Transverse colon (tissue), 4 donors: ENCODE data around the gene OR1G1. TPM values are rescaled to one million over a fixed set of nuclear protein-coding genes. Genes with fewer than 3 reads are reported as not detected.
"Not testable (repeated sequence)": the region's sequence is repeated elsewhere in the genome, so short reads cannot be mapped to it uniquely, and the experiment has no call there.

Source experiments
- DNase-seq: peaks from one replicate; pipeline ENCODE4 v3.0.0-alpha.2; 2019
- H3K27ac ChIP-seq, 4 donors: fragments of 200-600 bp; sonication (generic); 2 replicates each; pipeline ENCODE4 v1.5.1; 2016 to 2018; ENCODE audit warnings: inconsistent platforms in 4 of 4
- H3K27me3 ChIP-seq: fragments of 200-600 bp; sonication (generic); 2 replicates; pipeline ENCODE4 v1.5.1; 2017; ENCODE audit warnings: inconsistent platforms
- H3K36me3 ChIP-seq, 4 donors: fragments of 200-600 bp; sonication (generic); 2 replicates each; pipeline ENCODE4 v1.5.1; 2017 to 2019; ENCODE audit warnings: inconsistent platforms in 4 of 4
- H3K4me1 ChIP-seq, 4 donors: fragments of 200-600 bp; sonication (generic); 2 replicates each; pipeline ENCODE4 v1.5.1; 2017 to 2020; ENCODE audit warnings: inconsistent platforms in 4 of 4
- H3K4me3 ChIP-seq, 4 donors: fragments of 200-600 bp; sonication (generic); 1 replicate in 1 of 4; 2 replicates in 3 of 4; pipeline versions ENCODE4 v1.5.1 to v1.6.1; 2017 to 2019; ENCODE audit warnings: inconsistent platforms in 4 of 4
- H3K9me3 ChIP-seq, 2 donors: fragments of 200-600 bp; sonication (generic); 2 replicates each; pipeline ENCODE4 v1.5.1; 2017 to 2019; ENCODE audit warnings: inconsistent platforms in 2 of 2
- CTCF ChIP-seq, 5 experiments: fragments of 200-600 bp in 3 of 5; fragments of 450-650 bp in 2 of 5; sonication (generic) in 3 of 5; IDR thresholded peaks; 1 replicate in 2 of 5; 2 replicates in 3 of 5; pipeline ENCODE4 v1.5.1; 2016 to 2017; ENCODE audit warnings: antibody characterized with exemption in 5 of 5, inconsistent platforms in 3 of 5, mild to moderate bottlenecking in 2 of 5, moderate library complexity in 1 of 5
- EP300 ChIP-seq: sonication (generic); formaldehyde crosslinking; IDR thresholded peaks from one replicate; pipeline ENCODE4 v1.6.1; 2017; ENCODE audit warnings: antibody characterized with exemption, low read depth
- POLR2A ChIP-seq: fragments of 450-650 bp; IDR thresholded peaks from one replicate; pipeline ENCODE4 v1.6.1; 2016; ENCODE audit warnings: antibody characterized with exemption, mild to moderate bottlenecking, moderate library complexity
- POLR2AphosphoS5 ChIP-seq, 3 donors: sonication (generic); formaldehyde crosslinking; IDR thresholded peaks; one replicate each; pipeline ENCODE4 v1.6.1; 2016; ENCODE audit warnings: antibody characterized with exemption in 3 of 3
- WGBS, 2 donors: methylation state at CpG; one replicate each; pipeline ENCODE4 v1.1.5; 2018; ENCODE audit warnings: low coverage in 1 of 2; 5-methylcytosine and 5-hydroxymethylcytosine counted together
- in situ Hi-C, 4 donors: fragments of 200-750 bp; cut with MboI; loops; one replicate each; pipeline versions ENCODE4 v1.15.0 to v1.15.1; 2017; ENCODE audit warnings: low sequenced_read_pairs in 3 of 4, low pct_ligation_motif_present in 1 of 4, low pct_unique_long_range_greater_than_20kb in 1 of 4
- intact Hi-C: fragments of 100-400 bp; cut with DNase I; formaldehyde crosslinking; loops from one replicate; pipeline ENCODE4 v1.15.1; 2023; ENCODE audit warnings: low total_unique reads
- total RNA-seq, 4 donors: library from RNA; depleted of rRNA; stranded (reverse); fragments of >200 nt; gene quantifications; one replicate each; pipeline ENCODE4 v1.1.0, GENCODE V29; 2016

The OR1G1 gene
- not detected for total RNA-seq

GRCh38 chr17:3127451-3127850 lies at the start of gene OR1G1:
TSS of gene OR1G1 (minus strand) at chr17:3127551. CDS start at chr17:3127551, 0 bp downstream.
- TF ChIP-seq EP300 (no peak), POLR2AphosphoS5 (IDR thresholded peaks at IDR 0.05) (no peak), CTCF (IDR thresholded peaks at IDR 0.05) (no peak), POLR2A (no peak)
- no peak for DNase-seq
- H3K4me1 ChIP-seq: no peaks in the 10 kb centered on the region
- WGBS, 2 donors: 75% methylated on average over 2 of the region's 2 CpGs; no CpG with 5 or more reads in 1 of the 2 donors
- H3K27ac ChIP-seq: no peak within 1 kb of the TSS
- intact Hi-C loops: no loop called here
- no peaks in the 10 kb centered on the region for H3K27me3 ChIP-seq
- H3K9me3 ChIP-seq: no peaks in the 10 kb centered on the region
- H3K36me3 ChIP-seq: no peaks in the 10 kb centered on the region
- in situ Hi-C loops: no loop called here
- no peak within 1 kb of the TSS for H3K4me3 ChIP-seq

DNA sequence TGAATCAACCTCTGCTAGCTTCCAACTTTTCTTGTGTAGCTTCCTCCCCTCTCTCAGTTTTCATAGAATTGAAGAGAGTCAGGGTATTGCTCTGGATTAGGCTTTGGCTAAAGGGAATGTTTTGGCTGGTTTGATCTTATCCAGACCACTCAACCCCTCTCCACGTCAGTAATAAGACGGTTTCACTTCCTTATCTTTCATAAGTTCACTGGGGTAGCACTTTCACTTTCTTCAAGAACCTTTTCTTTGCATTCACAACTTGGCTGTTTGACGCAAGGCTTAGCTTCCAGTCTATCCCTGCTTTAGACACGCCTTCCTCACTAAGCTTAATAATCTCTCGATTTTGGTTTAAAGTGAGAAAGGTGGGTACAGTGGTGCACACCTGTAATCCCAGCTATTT lies 40.2 kb upstream of the OR1G1 start:
- Histone ChIP-seq H3K27ac (no peak overlapping the region), H3K4me3 (no peak overlapping the region), H3K9me3 (peaks cover 0 to 6% of the 10 kb centered on the region in 2 donors), H3K27me3 (no peaks in the 10 kb centered on the region), H3K36me3 (no peaks in the 10 kb centered on the region), H3K4me1 (no peaks in the 10 kb centered on the region)
- in situ Hi-C loops (no loop called here), intact Hi-C loops (no loop called here)
- WGBS, 2 donors: 36 to 64% methylated on average over 3 to 5 of the region's 5 CpGs
- TF ChIP-seq POLR2A: no peak
- no peak for DNase-seq

- Histone ChIP-seq H3K27me3 (peaks cover 9% of the 10 kb centered on the region), H3K36me3 (no peaks in the 10 kb centered on the region), H3K9me3 (no peaks in the 10 kb centered on the region), H3K4me1 (no peaks in the 10 kb centered on the region), H3K4me3 (no peak overlapping the region), H3K27ac (no peak overlapping the region)
- intact Hi-C loops (no loop called here), in situ Hi-C loops (no loop called here)
- no peak for DNase-seq
- 62 to 63% methylated on average over 1 of the region's 1 CpG for WGBS, 2 donors
- TF ChIP-seq POLR2A: no peak
- no peak for TF ChIP-seq EP300
- TF ChIP-seq POLR2AphosphoS5 (IDR thresholded peaks at IDR 0.05): no peak
- no peak for TF ChIP-seq CTCF (IDR thresholded peaks at IDR 0.05)
These were observed 29.9 kb upstream of the OR1G1 start for GRCh38 chr17:3157218-3157617.

DNA sequence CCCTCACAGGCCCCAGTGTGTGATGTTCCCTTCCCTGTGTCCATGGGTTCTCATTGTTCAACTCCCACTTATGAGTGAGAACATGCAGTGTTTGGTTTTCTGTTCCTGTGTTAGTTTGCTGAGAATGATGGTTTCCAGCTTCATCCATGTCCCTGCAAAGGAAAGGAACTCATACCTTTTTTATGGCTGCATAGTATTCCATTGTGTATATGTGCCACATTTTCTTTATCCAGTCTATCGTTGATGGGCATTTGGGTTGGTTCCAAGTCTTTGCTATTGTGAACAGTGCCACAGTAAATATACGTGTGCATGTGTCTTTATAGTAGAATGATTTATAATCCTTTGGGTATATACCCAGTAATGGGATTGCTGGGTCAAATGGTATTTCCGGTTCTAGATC lies 10.1 kb upstream of the OR1G1 start:
- intact Hi-C loops, in situ Hi-C loops, H3K4me3 ChIP-seq, H3K27ac ChIP-seq, H3K4me1 ChIP-seq, DNase-seq, H3K27me3 ChIP-seq, H3K9me3 ChIP-seq, H3K36me3 ChIP-seq: not testable (repeated sequence)
- 67 to 72% methylated on average over 3 of the region's 3 CpGs for WGBS, 2 donors

GRCh38 chr17:3104322-3104721 lies 23.0 kb downstream of the OR1G1 start, which contains the start of gene OR1D2:
TSS of gene OR1D2 (minus strand) at chr17:3104422. CDS start at chr17:3092996, 11,426 bp downstream.
- WGBS, 2 donors: 63 to 72% methylated on average over 2 to 3 of the region's 3 CpGs
- Histone ChIP-seq H3K36me3 (no peaks in the 10 kb centered on the region), H3K9me3 (no peaks in the 10 kb centered on the region), H3K4me3 (no peak within 1 kb of the TSS), H3K27ac (no peak within 1 kb of the TSS), H3K4me1 (no peaks in the 10 kb centered on the region), H3K27me3 (no peaks in the 10 kb centered on the region)
- intact Hi-C loops: no loop called here
- in situ Hi-C loops: no loop called here
- no peak for TF ChIP-seq EP300
- no peak for TF ChIP-seq POLR2AphosphoS5 (IDR thresholded peaks at IDR 0.05)
- TF ChIP-seq POLR2A: no peak
- TF ChIP-seq CTCF (IDR thresholded peaks at IDR 0.05): no peak
- no peak for DNase-seq

Other genes with a start within 250 kb of the OR1G1 start
- not detected for gene OR1D5, start 63.9 kb downstream of the OR1G1 start, total RNA-seq
- gene OR1D2, start 23.1 kb downstream of the OR1G1 start, total RNA-seq: not detected
- not detected for gene OR1A2, start 70.0 kb upstream of the OR1G1 start, total RNA-seq
- not detected for gene OR1A1, start 80.1 kb upstream of the OR1G1 start, total RNA-seq
- not detected for gene OR3A1, start 170.8 kb upstream of the OR1G1 start, total RNA-seq